Spleen (tissue), 11 donors: ENCODE results near the gene NDUFS3. TPM values are rescaled to one million over a fixed set of nuclear protein-coding genes. Genes with fewer than 3 reads are reported as not detected.
"Not testable (repeated sequence)": the region's sequence is repeated elsewhere in the genome, so short reads cannot be mapped to it uniquely, and the experiment has no call there.

Experiments
- DNase-seq: peaks from one replicate; pipeline ENCODE4 v3.0.0-alpha.2; 2020
- H3K27ac ChIP-seq, 8 donors: fragments of 200-600 bp; sonication (generic) in 7 of 8; 1 replicate in 4 of 8; 2 replicates in 4 of 8; pipeline versions ENCODE4 v1.5.0 to v1.8.0; 2016 to 2021; ENCODE audit warnings: inconsistent platforms in 4 of 8, mild to moderate bottlenecking in 4 of 8, moderate library complexity in 1 of 8
- H3K27me3 ChIP-seq, 7 donors: fragments of 200-600 bp; sonication (generic) in 6 of 7; replicated peaks in 1 of 7; 1 replicate in 4 of 7; 2 replicates in 3 of 7; pipeline versions ENCODE4 v1.5.0 to v1.8.0; 2016 to 2021; ENCODE audit warnings: inconsistent platforms in 3 of 7, mild to moderate bottlenecking in 1 of 7
- H3K36me3 ChIP-seq, 6 donors: fragments of 200-600 bp; sonication (generic) in 5 of 6; 1 replicate in 4 of 6; 2 replicates in 2 of 6; pipeline versions ENCODE4 v1.5.0 to v1.8.0; 2016 to 2021; ENCODE audit warnings: inconsistent platforms in 2 of 6
- H3K4me1 ChIP-seq, 6 donors: fragments of 200-600 bp; sonication (generic) in 5 of 6; 1 replicate in 3 of 6; 2 replicates in 3 of 6; pipeline versions ENCODE4 v1.5.0 to v1.8.0; 2016 to 2021; ENCODE audit warnings: inconsistent platforms in 3 of 6
- H3K4me3 ChIP-seq, 8 donors: fragments of 200-600 bp; sonication (generic) in 7 of 8; 1 replicate in 4 of 8; 2 replicates in 4 of 8; pipeline versions ENCODE4 v1.5.0 to v1.8.0; 2016 to 2021; ENCODE audit warnings: inconsistent platforms in 4 of 8, mild to moderate bottlenecking in 4 of 8, moderate library complexity in 2 of 8
- H3K9me3 ChIP-seq, 8 donors: fragments of 200-600 bp; sonication (generic) in 7 of 8; 1 replicate in 4 of 8; 2 replicates in 4 of 8; pipeline versions ENCODE4 v1.5.0 to v1.8.0; 2016 to 2021; ENCODE audit warnings: inconsistent platforms in 4 of 8
- CTCF ChIP-seq, 11 experiments: fragments of 200-600 bp in 7 of 11; fragments of 450-650 bp in 4 of 11; sonication (generic) in 4 of 11; IDR thresholded peaks in 8 of 11; conservative IDR thresholded peaks in 3 of 11; 1 replicate in 7 of 11; 2 replicates in 4 of 11; pipeline versions ENCODE4 v1.4.0 to v1.8.0; 2016 to 2021; ENCODE audit warnings: antibody characterized with exemption in 11 of 11, inconsistent platforms in 4 of 11, mild to moderate bottlenecking in 1 of 11
- POLR2A ChIP-seq, 3 donors: fragments of 450-650 bp; IDR thresholded peaks; one replicate each; pipeline ENCODE4 v1.5.1; 2017; ENCODE audit warnings: antibody characterized with exemption in 3 of 3, mild to moderate bottlenecking in 1 of 3
- POLR2AphosphoS5 ChIP-seq, 3 donors: sonication (generic); formaldehyde crosslinking; IDR thresholded peaks; one replicate each; pipeline ENCODE4 v1.5.1; 2017; ENCODE audit warnings: antibody characterized with exemption in 3 of 3
- WGBS, 5 donors: extraction: QIAGEN DNeasy Blood & Tissue Kit in 3 of 5; methylation state at CpG; one replicate each; pipeline versions ENCODE4 v1.1.5 to v1.1.7; 2013 to 2018; 5-methylcytosine and 5-hydroxymethylcytosine counted together
- intact Hi-C: fragments of 100-400 bp; cut with DNase I; formaldehyde crosslinking; loops from one replicate; pipeline ENCODE4 v1.15.0; 2023; ENCODE audit warnings: low total_unique reads
- polyA plus RNA-seq, 3 donors: library from polyadenylated mRNA; stranded (reverse); fragments of 200-250 nt; gene quantifications; one replicate each; pipeline ENCODE4 v1.2.1, GENCODE V29; 2013
- total RNA-seq, 7 donors: library from RNA; depleted of rRNA in 3 of 7; stranded (reverse); fragments of >200 nt in 3 of 7; fragmentation: NEBNext Ultra II Directional in 4 of 7; extraction: Animal tissue kit (Norgen Biotek cat#: 25700) in 4 of 7; gene quantifications; one replicate each; pipeline versions ENCODE4 v1.1.0 to v1.2.1, GENCODE V29; 2016 to 2021
- donor health status: healthy with polysubstance abuse.
- donor health status: DM: no; HTN: no; CAD: no; lungs with moderate emphysema.
- donor health status: DM: no; HTN: no; CAD: no.
- donor health status: Bipolar disorder and iron deficiency.
- donor health status: healthy.
- donor health status: DM: no; HTN: no; CAD: no.
- donor health status: DM: yes; HTN: yes; CAD: no.

NDUFS3 gene
- total and polyA plus RNA-seq, 10 donors, result 53.1 to 141 (median 69.6) TPM

DNA sequence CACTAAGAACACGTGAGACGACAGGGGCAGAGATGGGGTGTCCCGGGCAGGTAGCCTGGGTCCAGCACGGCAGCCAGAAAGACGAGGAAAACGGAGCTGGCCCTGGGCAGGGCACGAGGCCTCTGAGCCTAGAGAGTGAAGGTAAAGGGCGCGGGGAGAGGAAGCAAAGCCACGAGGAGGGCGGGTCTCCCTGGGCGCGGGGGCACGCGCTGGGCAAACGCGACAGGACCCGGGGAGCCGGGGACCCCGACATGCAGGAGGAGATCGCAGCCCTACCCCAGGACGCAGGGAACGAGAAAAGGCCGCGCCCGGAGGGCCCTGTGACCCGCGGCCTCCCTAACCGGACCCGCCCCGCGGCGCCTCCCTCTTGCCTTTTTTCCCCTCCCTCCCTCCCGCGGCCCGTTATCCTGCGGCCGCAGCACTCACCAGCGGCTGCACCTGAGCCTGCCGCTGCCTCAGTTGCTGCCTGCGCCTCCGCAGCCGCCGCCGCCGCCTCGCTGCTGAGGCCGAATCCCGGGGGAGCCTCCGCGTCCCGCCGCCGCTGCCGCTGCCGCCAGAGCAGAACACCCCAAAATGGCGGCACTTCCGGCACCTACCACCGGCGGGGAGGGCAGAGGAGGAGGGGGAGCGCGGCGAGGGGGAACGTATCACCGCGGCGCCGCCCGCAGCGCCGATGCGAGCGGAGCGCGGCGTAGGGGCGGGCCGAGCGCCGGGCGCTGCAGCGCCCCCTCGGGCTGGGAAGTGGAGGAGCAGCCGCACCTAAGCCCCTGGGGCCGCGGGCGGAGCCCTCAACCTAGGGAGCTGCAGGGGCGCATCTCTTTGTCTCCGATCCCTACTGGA lies 26.1 kb upstream of the NDUFS3 start, which contains the start of gene CELF1:
TSS of gene CELF1 (minus strand) at position 567 of the 840 bp plus-strand sequence. CDS start 53,609 bp downstream, outside the sequence.
- TF ChIP-seq POLR2AphosphoS5 (IDR thresholded peaks at IDR 0.05) (peak; percentile 92 to 93 (median 93)), POLR2A (IDR thresholded peaks at IDR 0.05) (peak in 1 of 3 donors; percentile 46), CTCF (IDR thresholded peaks at IDR 0.05 in 8 of 11, conservative IDR thresholded peaks at IDR 0.05 in 3 of 11) (peak; percentile 43 to 99 (median 98))
- Histone ChIP-seq H3K4me1 (peaks cover 32 to 57% (median 50%) of the 10 kb centered on the region in 6 donors), H3K27ac (peak within 1 kb of the TSS; percentile 77 to 98 (median 95)), H3K4me3 (peak within 1 kb of the TSS; percentile 82 to 99 (median 95)), H3K36me3 (peaks cover 0 to 9% (median 0%) of the 10 kb centered on the region in 6 donors), H3K27me3 (no peaks in the 10 kb centered on the region), H3K9me3 (no peaks in the 10 kb centered on the region)
- DNase-seq, result peak; percentile 99
- intact Hi-C loops, result no loop called here
- WGBS, 5 donors, result 1% methylated on average over 33 to 89 of the region's 89 CpGs

GRCh38 chr11:47553406-47553743 lies 25.5 kb upstream of the NDUFS3 start:
- peaks cover 27 to 51% (median 44%) of the 10 kb centered on the region in 6 donors for H3K4me1 ChIP-seq
- H3K4me3 ChIP-seq, result peak overlapping the region in 7 of 8 donors; percentile 82 to 99 (median 95)
- DNase-seq, result no peak
- H3K9me3 ChIP-seq, result no peaks in the 10 kb centered on the region
- 7 to 26% (median 20%) methylated on average over 6 to 9 of the region's 9 CpGs for WGBS, 5 donors
- H3K27me3 ChIP-seq, result no peaks in the 10 kb centered on the region
- H3K27ac ChIP-seq, result peak overlapping the region in 7 of 8 donors; percentile 92 to 98 (median 95)
- peaks cover 0 to 9% (median 0%) of the 10 kb centered on the region in 6 donors for H3K36me3 ChIP-seq
- intact Hi-C loops, result no loop called here
- TF ChIP-seq CTCF (IDR thresholded peaks at IDR 0.05 in 8 of 11, conservative IDR thresholded peaks at IDR 0.05 in 3 of 11) (peak in 8 of 11 experiments; percentile 2 to 63 (median 23)), POLR2AphosphoS5 (IDR thresholded peaks at IDR 0.05) (no peak)

DNA sequence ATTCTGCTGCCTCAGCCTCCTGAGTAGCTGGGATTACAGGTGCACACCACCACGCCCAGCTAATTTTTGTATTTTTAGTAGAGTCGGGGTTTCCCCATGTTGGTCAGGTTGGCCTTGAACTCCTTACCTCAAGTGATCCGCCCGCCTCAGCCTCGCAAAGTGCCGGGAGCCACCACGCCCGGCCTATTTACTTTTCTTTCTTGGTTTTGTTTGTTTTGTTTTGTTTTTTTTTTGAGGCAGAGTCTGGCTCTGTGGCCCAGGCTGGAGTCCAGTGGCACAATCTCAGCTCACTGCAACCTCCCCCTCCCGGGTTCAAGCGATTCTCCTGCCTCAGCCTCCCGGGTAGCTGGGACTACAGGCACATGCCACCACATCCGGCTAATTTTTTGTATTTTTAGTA lies 21.9 kb upstream of the NDUFS3 start:
- H3K36me3 ChIP-seq, H3K9me3 ChIP-seq, H3K4me3 ChIP-seq, H3K27me3 ChIP-seq, H3K27ac ChIP-seq, intact Hi-C loops: not testable (repeated sequence)
- 90 to 96% (median 93%) methylated on average over 12 of the region's 12 CpGs for WGBS, 5 donors
- peaks cover 0 to 15% (median 8%) of the 10 kb centered on the region in 6 donors for H3K4me1 ChIP-seq
- DNase-seq, result peak; percentile 41

DNA sequence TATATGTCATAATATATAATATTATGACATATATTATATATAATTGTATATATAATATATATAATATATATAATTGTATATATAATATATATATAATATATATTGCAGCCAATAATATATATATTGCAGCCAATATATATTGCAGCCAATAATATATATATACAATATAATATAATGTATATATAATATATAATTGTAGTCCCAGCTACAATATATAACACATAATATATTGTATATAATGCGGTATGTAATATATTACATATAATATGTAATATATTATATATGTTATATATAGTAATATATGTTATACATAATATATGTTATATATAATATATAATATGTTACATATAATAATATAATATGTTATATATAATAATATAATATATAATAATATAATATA lies 20.2 kb upstream of the NDUFS3 start:
- H3K36me3 ChIP-seq, result no peaks in the 10 kb centered on the region
- WGBS, 5 donors, result 95 to 100% (median 98%) methylated on average over 1 of the region's 1 CpG
- no peaks in the 10 kb centered on the region for H3K9me3 ChIP-seq
- TF ChIP-seq POLR2AphosphoS5 (IDR thresholded peaks at IDR 0.05) (no peak), CTCF (IDR thresholded peaks at IDR 0.05 in 8 of 11, conservative IDR thresholded peaks at IDR 0.05 in 3 of 11) (no peak), POLR2A (IDR thresholded peaks at IDR 0.05) (no peak)
- intact Hi-C loops, result no loop called here
- no peaks in the 10 kb centered on the region for H3K27me3 ChIP-seq
- H3K27ac ChIP-seq, result no peak overlapping the region
- no peak overlapping the region for H3K4me3 ChIP-seq
- H3K4me1 ChIP-seq, result peaks cover 0 to 4% (median 1%) of the 10 kb centered on the region in 6 donors
- DNase-seq, result no peak
